IMR-90 (cell line): ENCODE results near the gene S100A8. TPM values are rescaled to one million over a fixed set of nuclear protein-coding genes. Genes with fewer than 3 reads are reported as not detected.

Source experiments
- ATAC-seq: fragments of 200-7000 bp; cut with Tn5 transposase; 2 replicates; pipeline ENCODE4 v1.9.1; 2020; ENCODE audit warnings: low read depth, mild to moderate bottlenecking, moderate library complexity
- BruUV-seq: library from RNA; stranded (reverse); fragments of 400-500 nt; replicated peaks from 2 replicates; lab custom pipeline; 2021; lab: Mats Ljungman, UMichigan
- CTCF ChIA-PET: fragments of 300-600 bp; formaldehyde crosslinking; extraction: SDS; loops from one replicate; lab custom pipeline; 2021; ENCODE audit warnings: antibody characterized with exemption; lab: Yijun Ruan, JAX
- POLR2A ChIA-PET: fragments of 300-600 bp; sonication (Branson Sonifier 250); formaldehyde crosslinking; loops from one replicate; lab custom pipeline; 2022; ENCODE audit warnings: antibody characterized with exemption; ENCODE audit not compliant: unreplicated experiment; lab: Charles Lee
- DNase-seq: peaks from one replicate; pipeline ENCODE4 v3.0.0; 2013
- H2AFZ ChIP-seq: replicated peaks from 2 replicates; pipeline ENCODE3; 2013; ENCODE audit warnings: low read length, mild to moderate bottlenecking; ENCODE audit not compliant: poor library complexity
- H2AK5ac ChIP-seq: 2 replicates; pipeline ENCODE4 v1.6.1; 2013; ENCODE audit warnings: low read depth, low read length, inconsistent platforms
- H2AK9ac ChIP-seq: replicated peaks from 2 replicates; pipeline ENCODE3; 2013; ENCODE audit warnings: mild to moderate bottlenecking, low read depth, low read length, moderate library complexity; ENCODE audit not compliant: poor library complexity
- H2BK120ac ChIP-seq: 2 replicates; pipeline ENCODE4 v1.6.1; 2013; ENCODE audit warnings: low read depth, low read length, inconsistent platforms
- H2BK15ac ChIP-seq: 3 replicates; pipeline ENCODE4 v1.6.1; 2013; ENCODE audit warnings: low read depth, low read length, inconsistent platforms
- H2BK20ac ChIP-seq: 2 replicates; pipeline ENCODE4 v1.6.1; 2013; ENCODE audit warnings: low read depth, mild to moderate bottlenecking, inconsistent platforms, low read length, moderate library complexity
- H2BK5ac ChIP-seq: 2 replicates; pipeline ENCODE4 v1.6.1; 2013; ENCODE audit warnings: mild to moderate bottlenecking, low read depth, low read length, inconsistent platforms; ENCODE audit not compliant: poor library complexity, severe bottlenecking
- H3K14ac ChIP-seq: replicated peaks from 2 replicates; pipeline ENCODE4 v1.6.1; 2013; ENCODE audit warnings: low read depth, low read length, inconsistent platforms
- H3K18ac ChIP-seq: 2 replicates; pipeline ENCODE4 v1.6.1; 2013; ENCODE audit warnings: low read depth, low read length, control low read depth
- H3K23ac ChIP-seq: 2 replicates; pipeline ENCODE4 v1.6.1; 2013; ENCODE audit warnings: low read depth, low read length, inconsistent platforms
- H3K27ac ChIP-seq: 2 replicates; pipeline ENCODE4 v1.5.1; 2013; ENCODE audit warnings: mild to moderate bottlenecking, control low read depth, low read length; ENCODE audit not compliant: insufficient read depth
- H3K27me3 ChIP-seq: 2 replicates; pipeline ENCODE4 v1.6.1; 2013; ENCODE audit warnings: low read length; ENCODE audit not compliant: control insufficient read depth, insufficient read depth
- H3K36me3 ChIP-seq: 2 replicates; pipeline ENCODE4 v1.6.1; 2013; ENCODE audit warnings: low read length, mixed read lengths; ENCODE audit not compliant: control insufficient read depth, insufficient read depth
- H3K4ac ChIP-seq: 2 replicates; pipeline ENCODE4 v1.6.1; 2013; ENCODE audit warnings: low read depth, low read length, inconsistent platforms
- H3K4me1 ChIP-seq: 2 replicates; pipeline ENCODE4 v1.6.1; 2013; ENCODE audit warnings: low read length, mixed read lengths; ENCODE audit not compliant: control insufficient read depth, insufficient read depth
- H3K4me2 ChIP-seq: 2 replicates; pipeline ENCODE4 v1.6.1; 2013; ENCODE audit warnings: low read depth, mild to moderate bottlenecking, control low read depth, low read length, moderate library complexity
- H3K4me3 ChIP-seq: 2 replicates; pipeline ENCODE4 v1.5.1; 2013; ENCODE audit warnings: low read depth, mild to moderate bottlenecking, control low read depth, low read length, moderate library complexity; ENCODE audit not compliant: insufficient read depth
- H3K56ac ChIP-seq: 2 replicates; pipeline ENCODE4 v1.6.1; 2013; ENCODE audit warnings: low read length, inconsistent platforms; ENCODE audit not compliant: insufficient read depth; ENCODE audit errors: extremely low read depth
- H3K79me1 ChIP-seq, 2 experiments: 2 replicates each; pipeline ENCODE4 v1.6.1; 2013; ENCODE audit warnings: low read length in 2 of 2, inconsistent platforms in 1 of 2, low read depth in 1 of 2
- H3K9ac ChIP-seq: 2 replicates; pipeline ENCODE4 v1.6.1; 2013; ENCODE audit warnings: low read depth, low read length, control low read depth
- H3K9me1 ChIP-seq: 2 replicates; pipeline ENCODE4 v1.6.1; 2013; ENCODE audit warnings: low read length, inconsistent platforms; ENCODE audit not compliant: insufficient read depth
- H3K9me3 ChIP-seq: 2 replicates; pipeline ENCODE4 v1.6.1; 2013; ENCODE audit warnings: low read length; ENCODE audit not compliant: control insufficient read depth, insufficient read depth
- H4K20me1 ChIP-seq: 2 replicates; pipeline ENCODE4 v1.6.1; 2013; ENCODE audit warnings: low read length, inconsistent platforms; ENCODE audit not compliant: insufficient read depth
- H4K5ac ChIP-seq: 2 replicates; pipeline ENCODE4 v1.6.1; 2013; ENCODE audit warnings: mild to moderate bottlenecking, low read depth, low read length, control low read depth
- H4K8ac ChIP-seq, 2 experiments: 2 replicates each; pipeline ENCODE4 v1.6.1; 2013; ENCODE audit warnings: low read depth in 2 of 2, low read length in 2 of 2, control low read depth in 1 of 2, inconsistent platforms in 1 of 2
- H4K91ac ChIP-seq: 2 replicates; pipeline ENCODE4 v1.6.1; 2013; ENCODE audit warnings: low read depth, low read length, inconsistent platforms; ENCODE audit not compliant: insufficient read depth
- BHLHE40 ChIP-seq: fragments of 150-350 bp; IDR thresholded peaks from 2 replicates; pipeline ENCODE4 v1.6.1; 2016; ENCODE audit warnings: mild to moderate bottlenecking, low read depth, low read length
- CHD1 ChIP-seq: IDR thresholded peaks from 2 replicates; pipeline ENCODE4 v1.6.1; 2012; ENCODE audit warnings: low read depth, low read length, improper control_type of control experiment
- FOS ChIP-seq: fragments of 150-350 bp; IDR thresholded peaks from 2 replicates; pipeline ENCODE4 v1.6.1; 2016; ENCODE audit warnings: low read depth, low read length
- MAFK ChIP-seq: IDR thresholded peaks from 2 replicates; pipeline ENCODE4 v1.6.1; 2012; ENCODE audit warnings: low read depth, low read length, improper control_type of control experiment
- MAZ ChIP-seq: IDR thresholded peaks from 2 replicates; pipeline ENCODE4 v1.6.1; 2012; ENCODE audit warnings: low read depth, mild to moderate bottlenecking, low read length, improper control_type of control experiment, moderate library complexity, borderline replicate concordance
- MXI1 ChIP-seq: IDR thresholded peaks from 2 replicates; pipeline ENCODE4 v1.6.1; 2012; ENCODE audit warnings: low read depth, mild to moderate bottlenecking, low read length, moderate library complexity, borderline replicate concordance
- NFE2L2 ChIP-seq: fragments of 150-350 bp; IDR thresholded peaks from 2 replicates; pipeline ENCODE4 v1.6.1; 2016; ENCODE audit warnings: low read depth, mild to moderate bottlenecking, low read length
- POLR2A ChIP-seq: IDR thresholded peaks from 2 replicates; pipeline ENCODE4 v1.6.1; 2012; ENCODE audit warnings: mild to moderate bottlenecking, low read depth, low read length
- RAD21 ChIP-seq: IDR thresholded peaks from 2 replicates; pipeline ENCODE4 v1.6.1; 2012; ENCODE audit warnings: low read length, improper control_type of control experiment
- RCOR1 ChIP-seq: IDR thresholded peaks from 2 replicates; pipeline ENCODE4 v1.6.1; 2012; ENCODE audit warnings: mild to moderate bottlenecking, low read length, improper control_type of control experiment; ENCODE audit not compliant: insufficient replicate concordance
- RFX5 ChIP-seq: IDR thresholded peaks from 2 replicates; pipeline ENCODE4 v1.8.0; 2012; ENCODE audit warnings: low read depth, mild to moderate bottlenecking, low read length, moderate library complexity
- SMC3 ChIP-seq: fragments of 150-350 bp; IDR thresholded peaks from 2 replicates; pipeline ENCODE4 v1.6.1; 2016; ENCODE audit warnings: low read depth, mild to moderate bottlenecking, antibody characterized with exemption, low read length, moderate library complexity
- WGBS, 2 experiments: methylation state at CpG; one replicate each; pipeline versions ENCODE4 v1.1.5 to v1.1.7; 2013; ENCODE audit warnings: missing lambda C conversion rate in 2 of 2; ENCODE audit not compliant: insufficient read length in 1 of 2; ENCODE audit errors: extremely low coverage in 2 of 2; 5-methylcytosine and 5-hydroxymethylcytosine counted together
- dilution Hi-C: fragments of 300-500 bp; cut with HindIII; formaldehyde crosslinking; loops from one replicate; pipeline ENCODE4 v1.14.3; 2018; ENCODE audit warnings: low sequenced_read_pairs; ENCODE audit not compliant: unreplicated experiment
- in situ Hi-C: fragments of 300-500 bp; cut with MboI; formaldehyde crosslinking; loops from 3 replicates; pipeline ENCODE4 v1.14.3; 2019; ENCODE audit warnings: low sequenced_read_pairs, inconsistent platforms, mixed read lengths
- intact Hi-C: fragments of 100-400 bp; cut with micrococcal nuclease; formaldehyde crosslinking; loops from 2 replicates; pipeline ENCODE4 v1.10.0; 2022
- polyA plus RNA-seq, 3 experiments: library from polyadenylated mRNA; depleted of rRNA; stranded (reverse); fragments of >200 nt; gene quantifications; 2 replicates each; pipeline ENCODE4 v1.2.3, GENCODE V29; 2012; ENCODE audit warnings: low replicate concordance in 1 of 3
- total RNA-seq: library from RNA; depleted of rRNA; stranded (reverse); fragments of >200 nt; gene quantifications from 2 replicates; pipeline ENCODE4 v1.2.3, GENCODE V29; 2012
- TF ChIP-seq, protein P1 (sequence below): fragments of 150-350 bp; IDR thresholded peaks from 2 replicates; pipeline ENCODE4 v1.6.1; 2017; ENCODE audit warnings: mild to moderate bottlenecking, antibody characterized with exemption, low read length, low read depth
- TF ChIP-seq, protein P2 (sequence below): fragments of 150-350 bp; IDR thresholded peaks from 2 replicates; pipeline ENCODE4 v1.6.1; 2016; ENCODE audit warnings: low read depth, mild to moderate bottlenecking, low read length, moderate library complexity, borderline replicate concordance

Gene S100A8
- total and polyA plus RNA-seq, 2 of the 4 experiments (the other 2 are of a cell fraction) = not detected

DNA sequence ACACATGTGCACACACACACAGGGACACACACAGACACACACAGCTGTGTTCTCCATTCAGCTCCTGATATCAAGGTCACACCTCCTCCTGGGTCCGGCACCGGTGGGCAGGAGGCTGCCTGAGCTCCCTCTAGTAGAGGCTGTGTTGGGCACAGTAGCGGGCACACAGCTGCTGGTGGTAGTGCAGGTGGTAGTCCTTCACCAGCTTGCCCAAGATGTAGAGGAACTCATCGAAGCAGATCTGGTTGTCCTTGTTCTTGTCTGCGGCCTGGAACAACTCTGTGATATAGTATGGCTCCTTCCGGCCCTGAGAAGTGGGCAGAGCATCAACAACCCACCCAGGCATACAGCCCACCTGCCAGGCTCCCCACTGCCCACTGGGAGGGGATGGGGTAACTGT is 5.6 kb upstream of the S100A8 start:
- in situ Hi-C loops = no loop called here
- dilution Hi-C loops = no loop called here
- 100% methylated on average over 1 of the region's 6 CpGs; no CpG with 5 or more reads in 1 of the 2 experiments for WGBS, 2 experiments
- Histone ChIP-seq H2BK20ac (no peak overlapping the region), H3K9ac (no peak overlapping the region), H3K36me3 (no peaks in the 10 kb centered on the region), H3K14ac (no peak overlapping the region), H2AK5ac (no peak overlapping the region), H3K79me1 (no peaks in the 10 kb centered on the region), H4K8ac (no peak overlapping the region), H2BK15ac (no peak overlapping the region), H3K18ac (no peak overlapping the region), H2AFZ (no peak overlapping the region), H2AK9ac (no peak overlapping the region), H2BK5ac (no peak overlapping the region), H3K27me3 (peaks cover 3% of the 10 kb centered on the region; the same call in 1 of the 2 replicates), H3K23ac (no peak overlapping the region), H4K5ac (no peak overlapping the region), H3K4ac (no peak overlapping the region), H3K9me3 (no peaks in the 10 kb centered on the region), H3K4me3 (no peak overlapping the region), H2BK120ac (no peak overlapping the region), H3K9me1 (no peaks in the 10 kb centered on the region), H3K4me2 (no peak overlapping the region), H3K4me1 (no peaks in the 10 kb centered on the region), H3K27ac (no peak overlapping the region), H3K56ac (no peak overlapping the region), H4K20me1 (no peaks in the 10 kb centered on the region), H4K91ac (no peak overlapping the region)
- ChIA-PET CTCF (no interaction called here), POLR2A (no interaction called here)
- no TSS peak for BruUV-seq
- TF ChIP-seq MAFK = no peak
- no peak for TF ChIP-seq POLR2A
- no peak for TF ChIP-seq BHLHE40
- no peak for TF ChIP-seq FOS
- no peak for TF ChIP-seq SMC3
- TF ChIP-seq RFX5 = no peak
- TF ChIP-seq MAZ = no peak
- TF ChIP-seq RCOR1 = no peak
- no peak for TF ChIP-seq RAD21
- no peak for TF ChIP-seq CHD1
- TF ChIP-seq, protein P1, sequence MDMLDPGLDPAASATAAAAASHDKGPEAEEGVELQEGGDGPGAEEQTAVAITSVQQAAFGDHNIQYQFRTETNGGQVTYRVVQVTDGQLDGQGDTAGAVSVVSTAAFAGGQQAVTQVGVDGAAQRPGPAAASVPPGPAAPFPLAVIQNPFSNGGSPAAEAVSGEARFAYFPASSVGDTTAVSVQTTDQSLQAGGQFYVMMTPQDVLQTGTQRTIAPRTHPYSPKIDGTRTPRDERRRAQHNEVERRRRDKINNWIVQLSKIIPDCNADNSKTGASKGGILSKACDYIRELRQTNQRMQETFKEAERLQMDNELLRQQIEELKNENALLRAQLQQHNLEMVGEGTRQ = no peak
- TF ChIP-seq NFE2L2 = no peak
- no peak for TF ChIP-seq MXI1
- TF ChIP-seq, protein P2, sequence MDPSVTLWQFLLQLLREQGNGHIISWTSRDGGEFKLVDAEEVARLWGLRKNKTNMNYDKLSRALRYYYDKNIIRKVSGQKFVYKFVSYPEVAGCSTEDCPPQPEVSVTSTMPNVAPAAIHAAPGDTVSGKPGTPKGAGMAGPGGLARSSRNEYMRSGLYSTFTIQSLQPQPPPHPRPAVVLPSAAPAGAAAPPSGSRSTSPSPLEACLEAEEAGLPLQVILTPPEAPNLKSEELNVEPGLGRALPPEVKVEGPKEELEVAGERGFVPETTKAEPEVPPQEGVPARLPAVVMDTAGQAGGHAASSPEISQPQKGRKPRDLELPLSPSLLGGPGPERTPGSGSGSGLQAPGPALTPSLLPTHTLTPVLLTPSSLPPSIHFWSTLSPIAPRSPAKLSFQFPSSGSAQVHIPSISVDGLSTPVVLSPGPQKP = no peak
- intact Hi-C loops = no loop called here
- ATAC-seq = no peak
- no peak for DNase-seq
